Measurements from ENCODE around the gene GRID1. TPM values are rescaled to one million over a fixed set of nuclear protein-coding genes. Genes with fewer than 3 reads are reported as not detected.

GRID1 gene
- polyA plus RNA-seq, 1 donor (not counting 4 experiments of a cell fraction or from before 2014, with no cell fraction given), result 0.01 TPM

- Histone ChIP-seq H3K79me2 (ENCODE audit: control insufficient read depth, insufficient read depth, low read length) (no peaks in the 10 kb centered on the region), H3K4me3 (ENCODE audit: control insufficient read depth in 2 of 3, extremely low read depth in 1 of 3, insufficient read depth in 2 of 3, low read depth in 1 of 3, low read length in 3 of 3) (no peak overlapping the region), H3K9me3 (ENCODE audit: control insufficient read depth, low read depth, low read length) (no peaks in the 10 kb centered on the region), H4K20me1 (ENCODE audit: control insufficient read depth, extremely low read depth, insufficient read depth, low read length) (no peaks in the 10 kb centered on the region), H2AFZ (ENCODE audit: control insufficient read depth, low read length) (no peak overlapping the region), H3K36me3 (ENCODE audit: control insufficient read depth in 2 of 2, extremely low read depth in 1 of 2, insufficient read depth in 2 of 2, low read length in 2 of 2) (no peaks in the 10 kb centered on the region), H3K4me1 (ENCODE audit: control insufficient read depth, extremely low read depth, insufficient read depth, low read length) (no peaks in the 10 kb centered on the region), H3K9me1 (ENCODE audit: control insufficient read depth, extremely low read depth, insufficient read depth, low read length) (no peaks in the 10 kb centered on the region), H3K4me2 (ENCODE audit: control insufficient read depth, extremely low read depth, insufficient read depth, low read depth, low read length) (no peak overlapping the region), H3K9ac (ENCODE audit: control insufficient read depth, extremely low read depth, insufficient read depth, low read length) (no peak overlapping the region), H3K27me3 (ENCODE audit: control insufficient read depth, extremely low read depth, insufficient read depth, low read length) (no peaks in the 10 kb centered on the region), H3K27ac (ENCODE audit: control insufficient read depth, insufficient read depth, low read length) (no peak overlapping the region)
- FAIRE-seq (no peak), DNase-seq (ENCODE audit: low read depth, low spot score) (no peak)
- dilution Hi-C loops (cut with MboI; ENCODE audit: extremely low pct_ligation_motif_present, low sequenced_read_pairs), result no loop called here
- TF ChIP-seq CTCF (optimal IDR thresholded peaks at IDR 0.05 in 1 of 3, IDR thresholded peaks at IDR 0.05 in 1 of 3, conservative IDR thresholded peaks at IDR 0.05 in 1 of 3; ENCODE audit: extremely low read depth in 1 of 3, insufficient read depth in 2 of 3, low read length in 3 of 3) (no peak), EZH2 (IDR thresholded peaks at IDR 0.05; ENCODE audit: low read length) (no peak)
Measured at GRCh38 chr10:86055928-86056327, 310.7 kb downstream of the GRID1 start.

GRCh38 chr10:86053675-86054074, 312.9 kb downstream of the GRID1 start:
- Histone ChIP-seq H3K27me3 (ENCODE audit: control insufficient read depth, extremely low read depth, insufficient read depth, low read length) (no peaks in the 10 kb centered on the region), H3K9me1 (ENCODE audit: control insufficient read depth, extremely low read depth, insufficient read depth, low read length) (no peaks in the 10 kb centered on the region), H3K4me2 (ENCODE audit: control insufficient read depth, extremely low read depth, insufficient read depth, low read depth, low read length) (no peak overlapping the region), H2AFZ (ENCODE audit: control insufficient read depth, low read length) (no peak overlapping the region), H3K4me3 (ENCODE audit: control insufficient read depth in 2 of 3, extremely low read depth in 1 of 3, insufficient read depth in 2 of 3, low read depth in 1 of 3, low read length in 3 of 3) (no peak overlapping the region), H3K4me1 (ENCODE audit: control insufficient read depth, extremely low read depth, insufficient read depth, low read length) (no peaks in the 10 kb centered on the region), H3K27ac (ENCODE audit: control insufficient read depth, insufficient read depth, low read length) (no peak overlapping the region), H3K79me2 (ENCODE audit: control insufficient read depth, insufficient read depth, low read length) (no peaks in the 10 kb centered on the region), H3K36me3 (ENCODE audit: control insufficient read depth in 2 of 2, extremely low read depth in 1 of 2, insufficient read depth in 2 of 2, low read length in 2 of 2) (no peaks in the 10 kb centered on the region), H3K9me3 (ENCODE audit: control insufficient read depth, low read depth, low read length) (no peaks in the 10 kb centered on the region), H3K9ac (ENCODE audit: control insufficient read depth, extremely low read depth, insufficient read depth, low read length) (no peak overlapping the region), H4K20me1 (ENCODE audit: control insufficient read depth, extremely low read depth, insufficient read depth, low read length) (no peaks in the 10 kb centered on the region)
- dilution Hi-C loops (cut with MboI; ENCODE audit: extremely low pct_ligation_motif_present, low sequenced_read_pairs), result no loop called here
- FAIRE-seq (no peak), DNase-seq (ENCODE audit: low read depth, low spot score) (no peak)
- TF ChIP-seq EZH2 (IDR thresholded peaks at IDR 0.05; ENCODE audit: low read length) (no peak), CTCF (optimal IDR thresholded peaks at IDR 0.05 in 1 of 3, IDR thresholded peaks at IDR 0.05 in 1 of 3, conservative IDR thresholded peaks at IDR 0.05 in 1 of 3; ENCODE audit: extremely low read depth in 1 of 3, insufficient read depth in 2 of 3, low read length in 3 of 3) (no peak)
